Upper lobe of left lung (tissue), 6 donors: ENCODE measurements around the gene USP16. TPM values are rescaled to one million over a fixed set of nuclear protein-coding genes. Genes with fewer than 3 reads are reported as not detected.
A peak's percentile ranks its signal among the peaks of the same experiment; 100 is the strongest.

Source experiments
- ATAC-seq, 2 donors: fragments of 200-7000 bp; cut with Tn5 transposase; one replicate each; pipeline ENCODE4 v1.9.1; 2022; ENCODE audit warnings: mild to moderate bottlenecking in 2 of 2, moderate library complexity in 2 of 2; ENCODE audit not compliant: low FRiP score in 2 of 2
- DNase-seq, 2 donors: peaks; one replicate each; pipeline ENCODE4 v3.0.0-alpha.2; 2019 to 2020
- H3K27ac ChIP-seq, 4 donors: fragments of 200-600 bp; sonication (generic); one replicate each; pipeline ENCODE4 v1.5.1; 2016 to 2019
- H3K27me3 ChIP-seq, 4 donors: fragments of 200-600 bp; sonication (generic); one replicate each; pipeline ENCODE4 v1.5.1; 2017 to 2019
- H3K36me3 ChIP-seq, 4 donors: fragments of 200-600 bp; sonication (generic); one replicate each; pipeline ENCODE4 v1.5.1; 2016 to 2019
- H3K4me1 ChIP-seq, 4 donors: fragments of 200-600 bp; sonication (generic); one replicate each; pipeline ENCODE4 v1.5.1; 2018 to 2019
- H3K4me3 ChIP-seq, 4 donors: fragments of 200-600 bp; sonication (generic); one replicate each; pipeline ENCODE4 v1.5.1; 2017 to 2019; ENCODE audit warnings: mild to moderate bottlenecking in 2 of 4, moderate library complexity in 1 of 4
- H3K9me3 ChIP-seq, 4 donors: fragments of 200-600 bp; sonication (generic); one replicate each; pipeline ENCODE4 v1.5.1; 2018 to 2019
- EP300 ChIP-seq, 4 donors: sonication (generic); formaldehyde crosslinking; IDR thresholded peaks; one replicate each; pipeline ENCODE4 v1.5.1; 2017; ENCODE audit warnings: antibody characterized with exemption in 4 of 4, control low read depth in 2 of 4
- POLR2A ChIP-seq, 4 donors: fragments of 450-650 bp; IDR thresholded peaks; one replicate each; pipeline ENCODE4 v1.5.1; 2016 to 2017; ENCODE audit warnings: antibody characterized with exemption in 4 of 4, mild to moderate bottlenecking in 2 of 4
- POLR2AphosphoS5 ChIP-seq, 2 donors: sonication (generic); formaldehyde crosslinking; IDR thresholded peaks; one replicate each; pipeline ENCODE4 v1.5.1; 2017; ENCODE audit warnings: antibody characterized with exemption in 2 of 2
- WGBS, 2 donors: methylation state at CpG; one replicate each; pipeline ENCODE4 v1.1.5; 2017 to 2018; 5-methylcytosine and 5-hydroxymethylcytosine counted together
- total RNA-seq, 6 donors: library from RNA; depleted of rRNA in 4 of 6; stranded (reverse); fragments of >200 nt in 4 of 6; gene quantifications; one replicate each; pipeline versions ENCODE4 v1.1.0 to v1.2.1, GENCODE V29; 2016 to 2021
- TF ChIP-seq, protein P1 (sequence below), 6 experiments: fragments of 450-650 bp in 4 of 6; fragments of 200-600 bp in 2 of 6; sonication (generic) in 2 of 6; IDR thresholded peaks; one replicate each; pipeline ENCODE4 v1.5.1; 2016 to 2019; ENCODE audit warnings: antibody characterized with exemption in 6 of 6
- donor health status: DM: no; HTN: no; CAD: no; lungs with moderate emphysema.
- donor health status: DM: no; HTN: yes; CAD: no; lungs with severe emphysema.

Gene USP16
- total RNA-seq, 6 donors from 2014 or later = 23.0 to 50.0 (median 29.3) TPM

DNA sequence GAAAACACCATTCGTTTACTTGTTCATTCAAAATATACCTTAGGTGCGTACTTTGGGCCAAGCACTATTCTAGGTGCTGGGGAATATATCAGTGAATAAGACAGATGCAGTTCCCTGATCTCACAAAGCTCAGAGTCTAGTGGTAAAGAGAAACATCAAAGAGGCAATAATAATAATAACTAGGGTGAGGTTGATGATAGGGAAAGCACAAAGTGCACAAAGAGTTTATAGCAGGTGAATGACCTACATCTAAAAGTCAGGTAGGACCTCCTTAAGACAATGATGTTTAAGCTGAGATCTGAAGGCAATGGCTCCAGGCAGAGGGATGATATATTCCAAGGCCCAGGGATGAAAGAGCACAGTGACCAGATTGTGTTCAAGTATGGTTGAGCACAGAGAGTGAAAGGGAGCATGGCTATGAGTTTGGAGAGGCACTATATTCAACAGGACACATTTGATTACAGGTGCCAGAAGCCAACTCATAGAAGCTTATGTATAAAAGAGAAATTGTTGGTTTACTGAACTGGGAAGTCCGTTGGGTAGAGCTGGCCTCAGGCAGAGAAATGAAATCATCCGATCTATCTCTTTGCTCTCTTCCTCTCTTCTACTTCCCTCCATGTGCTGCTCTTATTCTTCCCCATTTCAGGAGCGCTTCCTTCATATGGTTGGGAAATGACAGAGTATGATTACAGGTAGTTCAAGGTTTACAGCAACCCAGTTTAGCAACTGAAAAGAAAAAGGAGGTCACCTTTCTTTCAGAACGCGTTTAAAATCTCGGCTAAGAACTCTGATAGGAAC is 71.9 kb downstream of the USP16 start:
- H3K36me3 ChIP-seq = no peaks in the 10 kb centered on the region
- no peaks in the 10 kb centered on the region for H3K9me3 ChIP-seq
- TF ChIP-seq POLR2A (IDR thresholded peaks at IDR 0.05) (no peak), POLR2AphosphoS5 (IDR thresholded peaks at IDR 0.05) (no peak), EP300 (IDR thresholded peaks at IDR 0.05) (no peak)
- TF ChIP-seq, protein P1, sequence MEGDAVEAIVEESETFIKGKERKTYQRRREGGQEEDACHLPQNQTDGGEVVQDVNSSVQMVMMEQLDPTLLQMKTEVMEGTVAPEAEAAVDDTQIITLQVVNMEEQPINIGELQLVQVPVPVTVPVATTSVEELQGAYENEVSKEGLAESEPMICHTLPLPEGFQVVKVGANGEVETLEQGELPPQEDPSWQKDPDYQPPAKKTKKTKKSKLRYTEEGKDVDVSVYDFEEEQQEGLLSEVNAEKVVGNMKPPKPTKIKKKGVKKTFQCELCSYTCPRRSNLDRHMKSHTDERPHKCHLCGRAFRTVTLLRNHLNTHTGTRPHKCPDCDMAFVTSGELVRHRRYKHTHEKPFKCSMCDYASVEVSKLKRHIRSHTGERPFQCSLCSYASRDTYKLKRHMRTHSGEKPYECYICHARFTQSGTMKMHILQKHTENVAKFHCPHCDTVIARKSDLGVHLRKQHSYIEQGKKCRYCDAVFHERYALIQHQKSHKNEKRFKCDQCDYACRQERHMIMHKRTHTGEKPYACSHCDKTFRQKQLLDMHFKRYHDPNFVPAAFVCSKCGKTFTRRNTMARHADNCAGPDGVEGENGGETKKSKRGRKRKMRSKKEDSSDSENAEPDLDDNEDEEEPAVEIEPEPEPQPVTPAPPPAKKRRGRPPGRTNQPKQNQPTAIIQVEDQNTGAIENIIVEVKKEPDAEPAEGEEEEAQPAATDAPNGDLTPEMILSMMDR (IDR thresholded peaks at IDR 0.05) = no peak
- no peak overlapping the region for H3K4me3 ChIP-seq
- DNase-seq (no peak), ATAC-seq (peak in 1 of 2 donors; percentile 59)
- no peak overlapping the region for H3K27ac ChIP-seq
- no peaks in the 10 kb centered on the region for H3K27me3 ChIP-seq
- 74 to 86% methylated on average over 8 of the region's 8 CpGs for WGBS, 2 donors
- H3K4me1 ChIP-seq = no peaks in the 10 kb centered on the region

DNA sequence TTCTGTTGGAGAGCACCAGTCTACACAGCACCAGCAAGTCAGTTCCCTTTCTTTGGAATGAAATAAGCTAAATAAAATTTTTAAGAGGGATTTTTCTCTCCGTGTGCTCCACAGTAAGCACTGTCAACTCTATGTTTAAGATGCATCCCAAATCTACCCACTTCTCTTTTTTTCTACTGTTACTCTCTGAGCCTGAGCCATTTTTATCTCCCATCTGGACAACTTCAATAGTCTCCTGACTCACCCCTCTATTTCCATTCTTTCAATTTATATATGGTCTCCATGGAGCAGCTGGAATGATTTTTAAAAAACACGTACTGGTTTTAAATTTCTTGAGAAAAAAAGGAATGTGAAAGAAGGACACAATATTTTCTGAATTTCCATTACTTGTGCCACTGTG is 73.7 kb downstream of the USP16 start:
- DNase-seq (no peak), ATAC-seq (no peak)
- Histone ChIP-seq H3K27me3 (no peaks in the 10 kb centered on the region), H3K4me1 (no peaks in the 10 kb centered on the region), H3K4me3 (no peak overlapping the region), H3K27ac (no peak overlapping the region), H3K36me3 (no peaks in the 10 kb centered on the region), H3K9me3 (no peaks in the 10 kb centered on the region)
- TF ChIP-seq POLR2AphosphoS5 (IDR thresholded peaks at IDR 0.05) (no peak), POLR2A (IDR thresholded peaks at IDR 0.05) (no peak), EP300 (IDR thresholded peaks at IDR 0.05) (no peak)
- TF ChIP-seq, protein P1 (IDR thresholded peaks at IDR 0.05) = no peak
- 82 to 85% methylated on average over 2 of the region's 2 CpGs for WGBS, 2 donors

DNA sequence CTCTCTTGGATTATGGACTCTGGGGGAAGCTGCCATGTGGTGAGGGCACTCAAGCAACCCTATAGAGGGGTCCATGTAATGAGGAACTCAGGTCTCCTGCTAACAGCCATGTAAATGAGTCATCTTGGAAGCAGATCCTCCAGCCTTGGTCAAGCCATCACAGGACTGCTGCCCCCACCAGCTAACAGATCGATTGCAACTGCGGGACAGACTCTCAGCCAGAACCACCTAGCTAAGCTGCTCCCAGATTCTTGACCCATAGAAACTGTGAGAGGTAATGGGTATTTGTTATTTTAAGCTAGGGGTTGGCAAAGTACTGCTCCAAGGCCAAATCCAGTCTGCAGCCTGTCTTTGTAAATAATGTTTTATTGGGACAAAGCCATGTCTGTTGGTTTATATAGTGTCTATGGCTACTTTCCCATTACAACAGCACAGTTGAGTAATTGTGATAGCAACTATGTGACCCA is 78.4 kb downstream of the USP16 start:
- Histone ChIP-seq H3K4me1 (no peaks in the 10 kb centered on the region), H3K27ac (no peak overlapping the region), H3K9me3 (no peaks in the 10 kb centered on the region), H3K27me3 (no peaks in the 10 kb centered on the region), H3K36me3 (no peaks in the 10 kb centered on the region), H3K4me3 (no peak overlapping the region)
- DNase-seq (no peak), ATAC-seq (no peak)
- no peak for TF ChIP-seq EP300 (IDR thresholded peaks at IDR 0.05)
- no peak for TF ChIP-seq POLR2AphosphoS5 (IDR thresholded peaks at IDR 0.05)
- no peak for TF ChIP-seq POLR2A (IDR thresholded peaks at IDR 0.05)
- TF ChIP-seq, protein P1 (IDR thresholded peaks at IDR 0.05) = no peak
- 80 to 100% methylated on average over 2 of the region's 2 CpGs for WGBS, 2 donors

Other genes starting within 250 kb of the USP16 start
- 10 to 100 TPM in 5 of 6 donors, 1 to 10 TPM in 1; 7.4 to 45.6 (median 21.4) TPM for gene LTN1, start 31.8 kb upstream of the USP16 start, total RNA-seq
- 10 to 100 TPM in 2 of 6 donors, 1 to 10 TPM in 4; 2.1 to 13.4 (median 8.6) TPM for gene RWDD2B, start 5.3 kb upstream of the USP16 start, total RNA-seq
- 100 to 1,000 TPM in 3 of 6 donors, 10 to 100 TPM in 3; 39.8 to 133 (median 99.0) TPM for gene CCT8, start 49.0 kb downstream of the USP16 start, total RNA-seq
- gene MAP3K7CL, start 106.0 kb downstream of the USP16 start, total RNA-seq = 1 to 10 TPM; 3.5 to 9.4 (median 5.9) TPM